ENCODE results near the gene ATP2B2. TPM values are rescaled to one million over a fixed set of nuclear protein-coding genes. Genes with fewer than 3 reads are reported as not detected.
A peak's percentile ranks its signal among the peaks of the same experiment; 100 is the strongest.

Gene ATP2B2
- total and polyA plus RNA-seq, 9 of the 15 experiments (the other 6 are each of a cell fraction or from before 2014, with no cell fraction given), result 0.06 TPM; not detected in 8

DNA sequence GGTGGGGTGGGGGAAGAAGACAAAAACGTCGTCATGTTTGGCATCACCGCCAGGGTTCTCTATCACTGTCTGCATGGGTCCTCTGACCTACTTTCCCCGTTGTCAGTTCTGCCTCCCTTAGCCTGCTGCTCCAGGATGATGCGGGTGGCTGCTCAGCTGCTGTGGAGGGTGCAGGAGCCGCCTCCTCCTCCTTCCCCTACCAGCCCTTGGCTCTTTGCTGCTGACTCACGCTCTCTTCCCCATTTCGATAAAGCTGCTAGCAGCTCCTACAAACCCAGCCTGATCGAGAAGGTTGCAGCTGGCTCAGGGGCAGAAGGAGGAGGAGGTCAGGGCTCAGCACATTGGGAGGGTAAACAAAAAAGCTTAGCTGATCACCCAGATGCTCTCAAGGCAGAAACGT lies 135.0 kb downstream of the ATP2B2 start (continued):
- no peak for TF ChIP-seq SNRNP70 (optimal IDR thresholded peaks at IDR 0.05; ENCODE audit: low read depth, low read length)
- TF ChIP-seq, protein P1, sequence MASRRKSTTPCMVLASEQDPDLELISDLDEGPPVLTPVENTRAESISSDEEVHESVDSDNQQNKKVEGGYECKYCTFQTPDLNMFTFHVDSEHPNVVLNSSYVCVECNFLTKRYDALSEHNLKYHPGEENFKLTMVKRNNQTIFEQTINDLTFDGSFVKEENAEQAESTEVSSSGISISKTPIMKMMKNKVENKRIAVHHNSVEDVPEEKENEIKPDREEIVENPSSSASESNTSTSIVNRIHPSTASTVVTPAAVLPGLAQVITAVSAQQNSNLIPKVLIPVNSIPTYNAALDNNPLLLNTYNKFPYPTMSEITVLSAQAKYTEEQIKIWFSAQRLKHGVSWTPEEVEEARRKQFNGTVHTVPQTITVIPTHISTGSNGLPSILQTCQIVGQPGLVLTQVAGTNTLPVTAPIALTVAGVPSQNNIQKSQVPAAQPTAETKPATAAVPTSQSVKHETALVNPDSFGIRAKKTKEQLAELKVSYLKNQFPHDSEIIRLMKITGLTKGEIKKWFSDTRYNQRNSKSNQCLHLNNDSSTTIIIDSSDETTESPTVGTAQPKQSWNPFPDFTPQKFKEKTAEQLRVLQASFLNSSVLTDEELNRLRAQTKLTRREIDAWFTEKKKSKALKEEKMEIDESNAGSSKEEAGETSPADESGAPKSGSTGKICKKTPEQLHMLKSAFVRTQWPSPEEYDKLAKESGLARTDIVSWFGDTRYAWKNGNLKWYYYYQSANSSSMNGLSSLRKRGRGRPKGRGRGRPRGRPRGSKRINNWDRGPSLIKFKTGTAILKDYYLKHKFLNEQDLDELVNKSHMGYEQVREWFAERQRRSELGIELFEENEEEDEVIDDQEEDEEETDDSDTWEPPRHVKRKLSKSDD (conservative IDR thresholded peaks at IDR 0.05; ENCODE audit: low read length), result no peak
- TF ChIP-seq U2AF2 (optimal IDR thresholded peaks at IDR 0.05; ENCODE audit: low read depth, low read length), result no peak
- TF ChIP-seq ZNF431 (CRISPR knock-in tag; IDR thresholded peaks at IDR 0.05), result no peak
- no peak for TF ChIP-seq PHF20 (IDR thresholded peaks at IDR 0.05; ENCODE audit: partially characterized antibody)
- TF ChIP-seq CBX5 (IDR thresholded peaks at IDR 0.05; ENCODE audit: borderline replicate concordance, low read depth), result no peak
- TF ChIP-seq SREBF1 (IDR thresholded peaks at IDR 0.05; ENCODE audit: borderline replicate concordance, low read depth, low read length), result no peak
- no peak for TF ChIP-seq CC2D1A (IDR thresholded peaks at IDR 0.05)
- no peak for TF ChIP-seq DMBX1 (CRISPR knock-in tag; IDR thresholded peaks at IDR 0.05; ENCODE audit: borderline replicate concordance)
- TF ChIP-seq CBFA2T3 (IDR thresholded peaks at IDR 0.05), result peak; percentile 79
- TF ChIP-seq, protein P2, sequence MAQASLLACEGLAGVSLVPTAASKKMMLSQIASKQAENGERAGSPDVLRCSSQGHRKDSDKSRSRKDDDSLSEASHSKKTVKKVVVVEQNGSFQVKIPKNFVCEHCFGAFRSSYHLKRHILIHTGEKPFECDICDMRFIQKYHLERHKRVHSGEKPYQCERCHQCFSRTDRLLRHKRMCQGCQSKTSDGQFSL (CRISPR knock-in tag; IDR thresholded peaks at IDR 0.05), result no peak
- TF ChIP-seq, protein P2 (tag; IDR thresholded peaks at IDR 0.05), result no peak
- TF ChIP-seq, protein P3, sequence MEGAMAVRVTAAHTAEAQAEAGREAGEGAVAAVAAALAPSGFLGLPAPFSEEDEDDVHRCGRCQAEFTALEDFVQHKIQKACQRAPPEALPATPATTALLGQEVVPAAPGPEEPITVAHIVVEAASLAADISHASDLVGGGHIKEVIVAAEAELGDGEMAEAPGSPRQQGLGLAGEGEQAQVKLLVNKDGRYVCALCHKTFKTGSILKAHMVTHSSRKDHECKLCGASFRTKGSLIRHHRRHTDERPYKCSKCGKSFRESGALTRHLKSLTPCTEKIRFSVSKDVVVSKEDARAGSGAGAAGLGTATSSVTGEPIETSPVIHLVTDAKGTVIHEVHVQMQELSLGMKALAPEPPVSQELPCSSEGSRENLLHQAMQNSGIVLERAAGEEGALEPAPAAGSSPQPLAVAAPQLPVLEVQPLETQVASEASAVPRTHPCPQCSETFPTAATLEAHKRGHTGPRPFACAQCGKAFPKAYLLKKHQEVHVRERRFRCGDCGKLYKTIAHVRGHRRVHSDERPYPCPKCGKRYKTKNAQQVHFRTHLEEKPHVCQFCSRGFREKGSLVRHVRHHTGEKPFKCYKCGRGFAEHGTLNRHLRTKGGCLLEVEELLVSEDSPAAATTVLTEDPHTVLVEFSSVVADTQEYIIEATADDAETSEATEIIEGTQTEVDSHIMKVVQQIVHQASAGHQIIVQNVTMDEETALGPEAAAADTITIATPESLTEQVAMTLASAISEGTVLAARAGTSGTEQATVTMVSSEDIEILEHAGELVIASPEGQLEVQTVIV (CRISPR knock-in tag; IDR thresholded peaks at IDR 0.05; ENCODE audit: borderline replicate concordance), result no peak
- TF ChIP-seq POLR2G (IDR thresholded peaks at IDR 0.05; ENCODE audit: low read depth, low read length), result no peak
- TF ChIP-seq NELFE (IDR thresholded peaks at IDR 0.05; ENCODE audit: insufficient read depth, insufficient read length), result no peak
- TF ChIP-seq ZNF589 (CRISPR knock-in tag; IDR thresholded peaks at IDR 0.05; ENCODE audit: low read depth), result no peak
- TF ChIP-seq ATF7 (IDR thresholded peaks at IDR 0.05), result no peak
- no peak for TF ChIP-seq MTA2 (IDR thresholded peaks at IDR 0.05; ENCODE audit: low read depth)
- TF ChIP-seq BDP1 (IDR thresholded peaks at IDR 0.05; ENCODE audit: insufficient read depth, insufficient read length), result no peak
- no peak for TF ChIP-seq PURB (CRISPR knock-in tag; IDR thresholded peaks at IDR 0.05; ENCODE audit: low read depth)
- TF ChIP-seq PCBP2 (IDR thresholded peaks at IDR 0.05; ENCODE audit: low read depth, low read length, poor library complexity, severe bottlenecking), result no peak
- TF ChIP-seq NFRKB (IDR thresholded peaks at IDR 0.05; ENCODE audit: low read depth), result no peak
- no peak for TF ChIP-seq U2AF1 (optimal IDR thresholded peaks at IDR 0.05; ENCODE audit: low read depth, low read length)
- TF ChIP-seq SIRT6 (IDR thresholded peaks at IDR 0.05; ENCODE audit: low read depth, low read length), result no peak
- no peak for TF ChIP-seq ZNF239 (CRISPR knock-in tag; IDR thresholded peaks at IDR 0.05)
- TF ChIP-seq CSDE1 (IDR thresholded peaks at IDR 0.05), result no peak
